ENCODE data around the gene GOLGA6D. TPM values are rescaled to one million over a fixed set of nuclear protein-coding genes. Genes with fewer than 3 reads are reported as not detected.
"Not testable (repeated sequence)": the region's sequence is repeated elsewhere in the genome, so short reads cannot be mapped to it uniquely, and the experiment has no call there.

GOLGA6D gene
- total RNA-seq, 1 experiment from 2014 or later, result not detected

GRCh38 chr15:75273751-75274359 is 8.8 kb upstream of the GOLGA6D start:
- DNase-seq (ENCODE audit: low read depth, low spot score); in situ Hi-C loops (cut with HindIII; ENCODE audit: low pct_unique_long_range_greater_than_20kb, low sequenced_read_pairs): not testable (repeated sequence)

DNA sequence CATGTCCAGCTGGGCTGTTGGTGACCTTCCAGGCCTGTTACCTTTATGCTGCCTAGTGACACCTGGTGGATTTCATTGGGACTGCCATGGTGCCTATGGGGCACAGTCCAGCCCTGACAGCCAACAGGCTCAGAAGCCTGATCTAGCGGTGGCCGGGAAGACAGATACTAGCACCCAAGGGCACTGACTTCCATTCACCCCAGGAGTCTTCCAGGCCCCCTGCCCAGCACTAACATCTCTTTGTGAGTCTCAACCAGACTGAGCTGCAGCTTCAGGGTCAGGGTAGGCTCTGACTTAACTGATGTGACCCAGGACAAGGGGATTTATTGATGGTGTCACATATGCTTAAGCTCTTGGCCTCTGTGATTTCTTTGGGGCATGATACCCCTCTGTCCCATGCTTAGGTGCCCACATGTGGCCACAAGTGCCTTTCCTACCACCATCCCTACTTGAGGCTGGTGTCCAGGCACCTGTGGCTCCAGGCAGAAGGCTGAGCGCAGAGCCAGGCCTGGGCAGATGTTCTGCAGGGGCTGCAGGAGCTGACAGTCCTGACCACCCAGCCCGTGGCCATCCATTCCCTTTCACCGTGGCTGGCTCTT is 8.0 kb upstream of the GOLGA6D start:
- peak; percentile 53 for DNase-seq (ENCODE audit: low read depth, low spot score)
- in situ Hi-C loops (cut with HindIII; ENCODE audit: low pct_unique_long_range_greater_than_20kb, low sequenced_read_pairs), result not testable (repeated sequence)

DNA sequence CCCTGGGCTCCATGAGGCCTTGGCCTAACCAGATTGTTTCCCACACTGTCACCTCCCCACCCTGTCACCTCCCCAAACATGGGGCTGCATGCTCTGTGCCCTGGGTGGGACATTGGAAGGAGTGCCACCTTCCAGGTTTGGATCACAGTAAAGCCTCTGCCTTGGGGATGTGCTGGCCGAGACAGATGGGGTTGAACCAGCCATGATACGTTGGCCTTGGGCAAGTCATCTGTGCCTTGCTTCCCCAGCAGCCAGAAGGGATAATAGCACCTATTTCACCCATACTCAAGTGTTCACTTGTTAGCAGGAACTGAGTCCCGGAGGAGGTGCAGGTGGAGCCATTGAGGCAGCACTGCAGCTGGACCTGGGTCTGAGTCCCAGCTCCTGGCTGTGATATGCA is 7.0 kb upstream of the GOLGA6D start:
- in situ Hi-C loops (cut with HindIII; ENCODE audit: low pct_unique_long_range_greater_than_20kb, low sequenced_read_pairs); DNase-seq (ENCODE audit: low read depth, low spot score): not testable (repeated sequence)

DNA sequence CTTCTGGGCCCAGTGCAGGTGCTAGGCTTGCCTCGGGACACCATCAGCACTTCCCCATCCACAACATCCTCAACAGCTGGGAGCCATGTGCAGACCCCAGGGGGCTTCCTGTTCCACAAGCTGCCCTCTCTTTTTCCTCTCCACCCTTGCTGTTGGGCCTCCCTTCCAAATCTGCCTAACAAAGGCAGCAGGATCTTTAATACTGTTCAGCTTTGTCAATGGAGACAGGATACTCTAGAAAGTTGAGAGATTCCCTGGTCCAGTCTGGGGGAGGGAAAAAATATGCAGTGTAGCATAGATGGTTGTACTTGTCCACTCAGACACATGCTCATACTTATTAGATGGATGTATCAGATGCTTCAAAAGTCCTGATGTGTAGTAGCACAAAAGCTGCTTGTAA is 4.1 kb upstream of the GOLGA6D start:
- DNase-seq (ENCODE audit: low read depth, low spot score), result peak; percentile 24
- in situ Hi-C loops (cut with HindIII; ENCODE audit: low pct_unique_long_range_greater_than_20kb, low sequenced_read_pairs), result not testable (repeated sequence)

DNA sequence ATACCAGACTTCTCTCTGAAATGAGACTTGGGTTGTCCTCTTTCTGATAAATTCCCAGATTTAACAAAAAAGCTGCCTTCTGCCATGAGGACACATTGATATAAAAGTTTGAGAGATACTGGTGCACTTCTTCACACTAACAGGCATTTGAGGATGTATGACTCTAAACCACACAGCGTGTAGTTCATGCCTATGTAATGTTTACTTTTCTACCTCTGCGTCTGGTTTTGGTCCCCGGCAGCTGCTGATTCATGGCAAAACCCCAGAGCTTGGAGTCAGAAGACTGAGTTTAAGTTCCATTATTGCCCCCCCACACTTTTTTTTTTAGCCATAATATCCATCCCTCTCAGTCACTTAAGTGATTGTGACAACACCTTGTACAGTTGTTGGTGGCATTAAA is 1.5 kb downstream of the GOLGA6D start:
- in situ Hi-C loops (cut with HindIII; ENCODE audit: low pct_unique_long_range_greater_than_20kb, low sequenced_read_pairs); DNase-seq (ENCODE audit: low read depth, low spot score): not testable (repeated sequence)

GRCh38 chr15:75293660-75294059 is 11.0 kb downstream of the GOLGA6D start:
- DNase-seq (ENCODE audit: low read depth, low spot score); in situ Hi-C loops (cut with HindIII; ENCODE audit: low pct_unique_long_range_greater_than_20kb, low sequenced_read_pairs): not testable (repeated sequence)

DNA sequence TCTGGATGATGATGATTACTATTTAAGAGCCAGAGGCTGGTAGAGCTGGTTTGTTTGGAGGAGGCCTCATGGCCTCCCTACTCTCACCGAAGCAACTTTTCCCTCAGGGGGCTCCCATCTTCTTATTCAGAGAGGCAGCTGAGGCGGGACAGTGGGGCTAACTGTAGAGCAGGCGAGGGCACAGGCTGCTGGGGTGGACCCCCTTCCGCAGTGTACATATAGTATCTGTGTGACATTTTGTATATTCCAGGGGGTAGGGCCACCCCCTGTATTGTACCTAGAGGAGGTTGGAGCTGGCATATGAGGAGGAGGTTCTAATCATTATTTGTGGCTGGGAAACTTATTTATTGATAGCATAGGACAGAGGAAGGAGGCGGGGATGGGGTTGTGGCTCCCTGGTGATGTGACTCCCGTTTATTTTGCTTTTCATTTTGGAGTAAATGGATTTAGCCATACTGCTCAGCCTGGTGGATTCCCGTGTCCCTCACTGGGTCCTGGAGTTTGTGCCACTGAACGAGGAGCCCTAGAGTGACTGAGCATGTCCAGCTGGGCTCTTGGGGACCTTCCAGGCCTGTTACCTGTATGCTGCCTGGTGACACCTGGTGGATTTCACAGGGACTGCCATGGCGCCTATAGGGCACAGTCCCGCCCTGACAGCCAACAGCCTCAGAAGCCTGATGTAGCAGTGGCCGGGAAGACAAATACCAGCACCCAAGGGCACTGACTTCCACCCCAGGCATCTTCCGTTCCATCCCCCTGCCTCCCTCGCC is 16.1 kb downstream of the GOLGA6D start:
- in situ Hi-C loops (cut with HindIII; ENCODE audit: low pct_unique_long_range_greater_than_20kb, low sequenced_read_pairs); DNase-seq (ENCODE audit: low read depth, low spot score): not testable (repeated sequence)

DNA sequence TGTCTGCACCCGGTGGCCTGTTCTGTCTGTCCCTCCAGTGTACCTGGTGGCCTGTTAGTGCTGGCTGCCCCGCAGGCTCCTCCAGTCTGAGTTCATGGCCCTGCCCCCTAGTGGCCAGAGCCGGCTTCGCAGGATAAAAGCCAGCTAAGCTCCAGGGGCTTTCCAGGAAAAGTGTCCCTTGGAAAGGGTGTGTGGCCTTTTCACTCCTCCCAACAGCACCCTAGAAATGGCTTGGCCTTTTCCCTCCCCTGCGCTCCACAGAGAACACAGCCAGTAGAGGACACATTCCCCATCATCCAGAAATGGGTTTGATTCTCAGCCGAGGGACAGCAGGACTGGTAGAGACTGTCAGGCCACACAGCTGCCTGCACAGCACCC is 16.7 kb downstream of the GOLGA6D start:
- in situ Hi-C loops (cut with HindIII; ENCODE audit: low pct_unique_long_range_greater_than_20kb, low sequenced_read_pairs); DNase-seq (ENCODE audit: low read depth, low spot score): not testable (repeated sequence)

- DNase-seq (ENCODE audit: low read depth, low spot score); in situ Hi-C loops (cut with HindIII; ENCODE audit: low pct_unique_long_range_greater_than_20kb, low sequenced_read_pairs): not testable (repeated sequence)
These were observed 17.4 kb downstream of the GOLGA6D start for GRCh38 chr15:75300026-75300425.

GRCh38 chr15:75302318-75302717 is 19.7 kb downstream of the GOLGA6D start:
- in situ Hi-C loops (cut with HindIII; ENCODE audit: low pct_unique_long_range_greater_than_20kb, low sequenced_read_pairs), result no loop called here
- DNase-seq (ENCODE audit: low read depth, low spot score), result no peak

DNA sequence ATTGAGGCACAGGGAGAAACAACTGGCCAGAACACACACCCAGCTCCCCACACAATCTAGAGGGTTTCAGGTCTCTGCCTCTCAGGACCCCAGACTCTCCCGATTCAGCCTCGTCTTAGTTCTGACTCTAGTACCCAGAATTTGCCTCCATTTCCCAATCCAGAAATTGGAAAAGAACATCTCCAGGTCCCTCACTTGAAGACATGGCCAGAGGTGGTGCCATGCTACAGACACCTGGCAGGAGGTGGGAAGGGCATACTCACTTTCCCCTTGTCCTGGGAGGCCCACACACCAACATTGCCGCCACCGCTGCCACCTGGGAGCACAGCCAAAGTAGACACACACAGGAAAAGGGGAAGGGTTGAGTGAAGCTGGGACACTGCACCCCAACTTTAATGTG is 20.1 kb downstream of the GOLGA6D start:
- DNase-seq (ENCODE audit: low read depth, low spot score); in situ Hi-C loops (cut with HindIII; ENCODE audit: low pct_unique_long_range_greater_than_20kb, low sequenced_read_pairs): not testable (repeated sequence)

GRCh38 chr15:75306188-75306587 is 23.6 kb downstream of the GOLGA6D start:
- no peak for DNase-seq (ENCODE audit: low read depth, low spot score)
- in situ Hi-C loops (cut with HindIII; ENCODE audit: low pct_unique_long_range_greater_than_20kb, low sequenced_read_pairs), result no loop called here

GRCh38 chr15:75307778-75308390 is 25.2 kb downstream of the GOLGA6D start:
- in situ Hi-C loops (cut with HindIII; ENCODE audit: low pct_unique_long_range_greater_than_20kb, low sequenced_read_pairs), result no loop called here
- peak; percentile 67 for DNase-seq (ENCODE audit: low read depth, low spot score)

GRCh38 chr15:75309711-75310110 is 27.1 kb downstream of the GOLGA6D start:
- no peak for DNase-seq (ENCODE audit: low read depth, low spot score)
- in situ Hi-C loops (cut with HindIII; ENCODE audit: low pct_unique_long_range_greater_than_20kb, low sequenced_read_pairs), result no loop called here

DNA sequence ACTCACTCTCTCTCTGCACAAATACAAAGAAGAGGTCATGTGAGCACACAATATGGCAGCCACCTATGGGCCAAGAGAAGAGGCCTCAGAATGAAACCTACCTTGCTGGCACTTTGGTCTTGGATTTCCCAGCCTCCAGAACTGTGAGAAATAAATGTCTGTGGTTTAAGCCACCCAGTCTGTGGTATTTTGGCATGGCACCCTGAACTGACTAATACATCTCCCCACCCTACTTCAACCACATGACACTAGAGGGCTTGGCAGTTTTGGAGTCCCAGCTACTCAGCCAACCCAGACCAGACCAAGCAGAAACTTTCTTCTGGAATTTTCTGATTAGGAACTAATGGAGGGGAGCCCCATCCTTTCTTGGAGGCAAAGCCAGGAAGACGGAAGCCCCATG is 29.9 kb downstream of the GOLGA6D start:
- DNase-seq (ENCODE audit: low read depth, low spot score); in situ Hi-C loops (cut with HindIII; ENCODE audit: low pct_unique_long_range_greater_than_20kb, low sequenced_read_pairs): not testable (repeated sequence)

DNA sequence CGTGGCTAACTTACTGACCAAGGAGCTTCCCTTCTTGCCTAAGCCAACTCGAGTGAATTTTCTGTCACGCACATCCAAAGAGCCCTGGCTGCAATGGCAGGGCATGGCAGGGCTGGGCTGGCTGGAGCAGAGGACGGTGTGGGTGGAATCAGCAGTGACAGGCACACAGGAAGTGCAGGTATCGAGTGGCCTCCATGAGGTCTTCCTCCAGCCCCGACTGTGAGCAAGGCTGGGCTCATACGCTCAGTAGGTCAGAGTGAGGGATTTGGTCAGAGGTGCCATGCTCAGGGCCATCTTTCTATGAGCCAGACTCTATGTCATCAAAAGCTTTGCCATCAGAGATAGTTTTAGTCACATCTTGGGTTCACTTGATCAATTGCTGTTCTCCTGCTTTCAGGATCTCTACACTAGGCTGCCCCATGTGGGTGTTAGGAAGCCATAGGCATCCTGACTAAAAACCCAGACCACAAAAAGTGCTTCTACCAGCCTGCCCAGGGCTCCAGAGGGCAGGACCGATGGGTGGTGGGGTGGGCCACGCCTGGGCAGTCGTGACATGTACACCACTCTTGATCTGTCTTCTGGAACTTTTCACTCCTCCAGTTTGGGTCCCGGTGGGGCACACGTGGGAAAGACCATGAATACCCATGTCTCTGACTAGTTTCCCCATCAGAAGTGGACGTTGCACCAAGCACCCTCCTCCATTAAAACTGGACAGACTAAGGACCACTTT is 30.6 kb downstream of the GOLGA6D start:
- in situ Hi-C loops (cut with HindIII; ENCODE audit: low pct_unique_long_range_greater_than_20kb, low sequenced_read_pairs), result no loop called here
- no peak for DNase-seq (ENCODE audit: low read depth, low spot score)

- no peak for DNase-seq (ENCODE audit: low read depth, low spot score)
- in situ Hi-C loops (cut with HindIII; ENCODE audit: low pct_unique_long_range_greater_than_20kb, low sequenced_read_pairs), result no loop called here
These were observed 32.1 kb downstream of the GOLGA6D start for GRCh38 chr15:75314552-75315290.
